HG03571 (cell line): ENCODE data around the gene COLEC12.

Source experiments
- ATAC-seq: cut with Tn5 transposase; IDR thresholded peaks from one replicate; pipeline ENCODE4 v1.9.1; 2021; ENCODE audit not compliant: unreplicated experiment

The COLEC12 gene

GRCh38 chr18:500632-501405 lies at the start of gene COLEC12:
TSS of gene COLEC12 (minus strand) at chr18:500701. CDS start at chr18:500514, 187 bp downstream.
- ATAC-seq, result no peak

- no peak for ATAC-seq
Observed at GRCh38 chr18:549967-550366, 49.5 kb upstream of the COLEC12 start.

- ATAC-seq, result no peak
Observed at GRCh38 chr18:543447-544078, 43.1 kb upstream of the COLEC12 start.

- no peak for ATAC-seq
Observed at GRCh38 chr18:533995-534601, 33.6 kb upstream of the COLEC12 start.

GRCh38 chr18:532632-533031 lies 32.1 kb upstream of the COLEC12 start:
- no peak for ATAC-seq

- no peak for ATAC-seq
Observed at GRCh38 chr18:532018-532417, 31.5 kb upstream of the COLEC12 start.

- no peak for ATAC-seq
Observed at GRCh38 chr18:527146-527545, 26.6 kb upstream of the COLEC12 start.

GRCh38 chr18:526681-527080 lies 26.2 kb upstream of the COLEC12 start:
- ATAC-seq, result no peak

GRCh38 chr18:525036-525797 lies 24.7 kb upstream of the COLEC12 start:
- ATAC-seq, result no peak

GRCh38 chr18:524466-524865 lies 24.0 kb upstream of the COLEC12 start:
- peak; percentile 67 for ATAC-seq

GRCh38 chr18:523561-523960 lies 23.1 kb upstream of the COLEC12 start:
- no peak for ATAC-seq

- ATAC-seq, result peak; percentile 92
Observed at GRCh38 chr18:519019-519879, 18.7 kb upstream of the COLEC12 start.

- ATAC-seq, result no peak
Observed at GRCh38 chr18:518081-518480, 17.6 kb upstream of the COLEC12 start.

GRCh38 chr18:515838-516237 lies 15.3 kb upstream of the COLEC12 start:
- ATAC-seq, result no peak

GRCh38 chr18:515156-515815 lies 14.8 kb upstream of the COLEC12 start:
- ATAC-seq, result no peak

- no peak for ATAC-seq
Observed at GRCh38 chr18:513826-514530, 13.5 kb upstream of the COLEC12 start.

GRCh38 chr18:512957-513356 lies 12.5 kb upstream of the COLEC12 start:
- ATAC-seq, result no peak

- ATAC-seq, result no peak
Observed at GRCh38 chr18:508835-509234, 8.3 kb upstream of the COLEC12 start.

GRCh38 chr18:507636-508035 lies 7.1 kb upstream of the COLEC12 start:
- no peak for ATAC-seq
